GM10266 (cell line): ENCODE results near the gene TBPL2.
A peak's percentile ranks its signal among the peaks of the same experiment; 100 is the strongest.

Experiments
- DNase-seq: peaks from one replicate; pipeline ENCODE4 v3.0.0; 2012; ENCODE audit errors: extremely low spot score
- TF ChIP-seq, protein P1 (sequence below): IDR thresholded peaks from 2 replicates; pipeline ENCODE4 v1.5.1; 2012; ENCODE audit warnings: mild to moderate bottlenecking, low read depth; ENCODE audit not compliant: control insufficient read depth, insufficient read depth; ENCODE audit errors: missing control alignments

TBPL2 gene

DNA sequence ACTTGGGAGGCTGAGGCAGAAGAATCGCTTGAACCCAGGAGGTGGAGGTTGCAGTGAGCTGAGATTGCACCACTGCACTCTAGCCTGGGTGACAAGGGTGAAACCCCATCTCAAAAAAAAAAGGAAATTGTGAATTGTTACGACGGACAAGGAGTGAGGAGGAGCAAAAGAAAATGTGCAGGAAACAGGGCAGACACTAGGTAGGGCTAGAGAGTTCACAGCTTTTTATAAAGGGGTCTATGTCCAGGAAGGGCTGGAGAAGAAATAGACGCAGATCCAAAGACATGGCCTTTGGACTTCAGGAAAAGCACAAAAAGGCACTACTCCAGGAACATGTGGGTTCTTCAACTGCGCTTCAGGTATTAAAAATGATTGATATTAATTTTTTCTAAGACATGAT is 63.2 kb downstream of the TBPL2 start:
- TF ChIP-seq, protein P1, sequence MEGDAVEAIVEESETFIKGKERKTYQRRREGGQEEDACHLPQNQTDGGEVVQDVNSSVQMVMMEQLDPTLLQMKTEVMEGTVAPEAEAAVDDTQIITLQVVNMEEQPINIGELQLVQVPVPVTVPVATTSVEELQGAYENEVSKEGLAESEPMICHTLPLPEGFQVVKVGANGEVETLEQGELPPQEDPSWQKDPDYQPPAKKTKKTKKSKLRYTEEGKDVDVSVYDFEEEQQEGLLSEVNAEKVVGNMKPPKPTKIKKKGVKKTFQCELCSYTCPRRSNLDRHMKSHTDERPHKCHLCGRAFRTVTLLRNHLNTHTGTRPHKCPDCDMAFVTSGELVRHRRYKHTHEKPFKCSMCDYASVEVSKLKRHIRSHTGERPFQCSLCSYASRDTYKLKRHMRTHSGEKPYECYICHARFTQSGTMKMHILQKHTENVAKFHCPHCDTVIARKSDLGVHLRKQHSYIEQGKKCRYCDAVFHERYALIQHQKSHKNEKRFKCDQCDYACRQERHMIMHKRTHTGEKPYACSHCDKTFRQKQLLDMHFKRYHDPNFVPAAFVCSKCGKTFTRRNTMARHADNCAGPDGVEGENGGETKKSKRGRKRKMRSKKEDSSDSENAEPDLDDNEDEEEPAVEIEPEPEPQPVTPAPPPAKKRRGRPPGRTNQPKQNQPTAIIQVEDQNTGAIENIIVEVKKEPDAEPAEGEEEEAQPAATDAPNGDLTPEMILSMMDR = no peak

DNA sequence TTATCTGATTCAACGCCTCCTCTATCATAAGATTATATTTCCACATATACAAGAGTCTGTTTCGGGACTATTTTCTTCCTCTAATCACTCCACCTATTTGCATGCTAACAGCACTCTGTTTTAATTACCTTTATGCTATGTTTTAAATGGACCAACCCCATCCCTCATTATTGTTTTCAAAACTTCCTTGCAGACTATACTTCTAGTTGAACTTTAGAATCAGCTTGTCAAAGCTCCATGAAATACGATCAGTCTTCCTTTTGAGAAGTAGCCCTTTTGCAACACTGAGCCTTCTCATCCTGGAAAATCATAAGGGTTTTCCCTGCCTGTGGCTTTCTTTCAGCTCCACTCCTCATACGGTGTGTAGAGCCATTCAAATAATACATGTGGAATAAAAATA is 65.6 kb downstream of the TBPL2 start:
- DNase-seq = no peak
- TF ChIP-seq, protein P1 = no peak

More for the DNA sequence above, 63.2 kb downstream of the TBPL2 start:
- DNase-seq = no peak

DNA sequence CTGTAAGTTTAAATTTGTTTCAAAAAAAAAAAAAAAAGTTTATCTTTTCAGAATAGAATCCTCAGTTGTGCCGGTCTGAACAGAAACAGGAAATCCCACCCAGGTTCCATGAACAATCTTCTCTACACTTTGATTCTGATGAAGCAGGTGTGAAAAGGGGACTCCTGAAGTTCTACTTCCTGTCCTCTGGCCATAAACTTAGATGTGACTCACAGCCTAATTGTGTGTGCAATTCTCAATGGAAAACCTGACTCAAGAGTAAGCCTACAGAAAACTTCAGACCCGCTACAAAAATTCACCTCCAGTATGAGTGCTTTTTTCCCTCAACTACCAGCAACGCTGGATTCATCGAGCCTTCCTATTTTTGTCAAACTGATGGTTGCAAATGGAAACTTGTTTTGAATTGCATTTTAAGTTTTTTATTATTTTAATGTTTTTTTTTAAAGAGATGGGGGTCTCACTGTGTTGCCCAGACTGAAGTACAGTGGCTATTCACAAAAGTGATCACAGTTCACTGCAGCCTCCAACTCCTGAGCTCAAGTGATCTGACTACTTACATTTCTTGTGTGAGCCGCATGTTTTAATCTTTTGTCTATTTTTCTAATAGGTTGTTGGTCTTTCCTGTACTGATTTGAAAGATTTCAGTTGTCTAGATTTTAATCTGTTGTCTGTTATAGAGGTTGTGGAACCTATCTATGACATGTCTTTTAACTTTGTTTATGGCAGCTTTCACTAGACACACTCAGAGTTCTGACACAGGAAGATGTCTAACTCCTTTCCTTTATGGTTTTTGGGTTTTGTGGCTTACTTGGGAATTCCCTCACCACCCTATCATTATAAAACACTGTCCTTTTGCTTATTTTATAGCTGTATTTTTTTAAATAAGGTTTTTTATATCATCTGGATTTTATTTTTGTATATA is 66.4 kb downstream of the TBPL2 start:
- TF ChIP-seq, protein P1 = no peak
- peak; percentile 52 for DNase-seq

DNA sequence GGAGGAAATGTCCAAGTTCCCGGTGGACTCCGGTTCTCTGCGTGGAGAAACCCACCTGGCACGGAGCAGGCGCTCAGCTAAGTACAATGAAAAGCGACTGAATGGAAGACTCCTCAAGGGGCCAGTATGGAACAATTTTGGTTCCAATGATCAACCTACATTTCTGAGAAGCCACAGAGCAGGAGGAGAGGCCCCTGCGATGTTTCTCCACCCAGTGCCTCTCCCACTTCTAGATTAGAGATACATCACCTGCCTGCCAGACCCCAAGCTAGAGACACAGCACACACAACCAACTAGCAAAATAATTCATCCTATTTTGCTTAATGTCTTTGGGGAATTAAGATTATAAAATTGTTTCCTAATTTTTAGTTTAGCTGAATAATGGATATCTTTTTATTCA is 67.6 kb downstream of the TBPL2 start:
- no peak for DNase-seq
- TF ChIP-seq, protein P1 = no peak

DNA sequence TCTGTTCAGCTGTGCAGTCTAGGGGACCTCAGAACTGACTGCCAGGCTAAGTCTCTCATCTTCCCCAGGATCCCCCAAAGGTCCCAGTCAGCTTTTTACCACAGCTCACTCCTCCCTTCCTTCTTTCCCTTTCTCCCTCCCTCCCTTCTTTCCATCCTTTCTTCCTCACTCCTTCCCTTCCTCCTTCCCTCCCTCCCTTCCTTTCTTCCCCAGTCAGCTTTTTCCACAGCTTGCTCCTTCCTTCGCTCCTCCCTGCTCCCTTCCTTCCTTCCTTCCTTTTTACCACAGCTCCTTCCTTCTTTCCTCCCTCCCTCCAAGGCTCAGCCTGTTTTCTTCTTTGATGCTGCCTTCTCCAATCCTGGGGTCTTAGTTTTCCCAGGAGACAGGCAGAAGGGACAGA is 68.0 kb downstream of the TBPL2 start:
- TF ChIP-seq, protein P1 = no peak
- no peak for DNase-seq

DNA sequence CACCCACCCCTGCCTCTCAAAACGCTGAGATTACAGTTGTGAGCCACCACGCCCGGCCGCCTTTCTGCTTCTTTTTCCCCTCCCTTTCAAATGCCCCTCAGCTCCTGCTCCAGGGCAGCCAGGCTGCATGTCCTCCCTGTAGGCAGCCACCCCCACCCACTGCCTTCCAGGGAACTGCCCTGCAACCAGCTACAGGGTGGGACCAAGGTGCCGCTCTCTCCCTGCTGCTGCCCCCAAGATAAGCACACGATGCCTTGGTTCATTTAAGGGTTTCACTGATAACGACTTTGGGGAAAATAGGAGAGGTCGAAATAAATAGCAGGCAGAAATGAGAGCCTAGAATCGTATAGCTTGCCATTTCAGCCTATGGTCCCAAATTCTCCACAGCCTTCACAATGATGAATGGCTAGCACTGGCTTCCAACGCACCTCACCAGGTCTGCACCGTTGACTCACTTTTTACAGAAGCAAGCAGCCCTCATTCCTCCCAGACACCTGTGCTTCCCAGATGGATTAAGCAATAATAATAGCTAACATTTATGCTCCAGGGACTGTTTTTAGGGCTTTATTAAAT is 69.4 kb downstream of the TBPL2 start:
- TF ChIP-seq, protein P1 = no peak
- DNase-seq = no peak

DNA sequence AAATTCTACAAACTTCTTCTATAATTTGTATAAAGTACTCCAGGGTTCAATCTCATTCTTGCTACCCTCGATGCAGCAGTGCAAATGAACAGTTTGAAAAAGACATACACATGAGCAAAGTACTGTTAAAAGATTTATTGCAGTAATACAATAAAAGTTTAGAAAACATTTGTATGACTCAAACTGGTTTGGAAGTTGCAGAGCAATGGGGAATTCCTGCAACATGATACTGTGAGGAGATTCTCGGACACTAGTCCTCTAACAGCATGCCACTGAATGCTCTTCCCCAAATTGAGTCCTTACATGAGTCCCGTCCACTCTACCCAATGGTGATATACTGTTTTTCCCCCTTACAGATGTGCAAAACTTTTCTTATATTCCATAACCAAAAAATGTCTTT is 74.1 kb downstream of the TBPL2 start:
- TF ChIP-seq, protein P1 = no peak
- DNase-seq = no peak
